ENCODE data around the gene PLPP3. TPM values are rescaled to one million over a fixed set of nuclear protein-coding genes. Genes with fewer than 3 reads are reported as not detected.

PLPP3 gene
- total RNA-seq, 2 donors from 2014 or later = not detected

GRCh38 chr1:56472860-56473259, 106.5 kb downstream of the PLPP3 start:
- Mint-ChIP-seq H3K27ac (no peak overlapping the region), H3K36me3 (peaks cover 0 to 7% of the 10 kb centered on the region in 2 donors), H3K9me3 (peaks cover 4 to 11% of the 10 kb centered on the region in 2 donors)
- DNase-seq (ENCODE audit: low spot score in 2 of 2) (no peak), ATAC-seq (no peak)

- H3K27ac Mint-ChIP-seq = no peak overlapping the region
- peaks cover 0 to 11% of the 10 kb centered on the region in 2 donors for H3K9me3 Mint-ChIP-seq
- ATAC-seq (no peak), DNase-seq (ENCODE audit: low spot score in 2 of 2) (no peak)
- no peaks in the 10 kb centered on the region for H3K36me3 Mint-ChIP-seq
These were observed 109.6 kb downstream of the PLPP3 start for GRCh38 chr1:56469640-56470371.

- no peaks in the 10 kb centered on the region for H3K36me3 Mint-ChIP-seq
- ATAC-seq (no peak), DNase-seq (ENCODE audit: low spot score in 2 of 2) (no peak)
- H3K9me3 Mint-ChIP-seq = peaks cover 0 to 15% of the 10 kb centered on the region in 2 donors
- no peak overlapping the region for H3K27ac Mint-ChIP-seq
These were observed 110.8 kb downstream of the PLPP3 start for GRCh38 chr1:56468518-56468917.

GRCh38 chr1:56466538-56466937, 112.8 kb downstream of the PLPP3 start:
- Mint-ChIP-seq H3K9me3 (peaks cover 0 to 15% of the 10 kb centered on the region in 2 donors), H3K36me3 (no peaks in the 10 kb centered on the region), H3K27ac (no peak overlapping the region)
- ATAC-seq = no peak
- no peak for DNase-seq (ENCODE audit: low spot score in 2 of 2)

- no peak for ATAC-seq
- DNase-seq (ENCODE audit: low spot score in 2 of 2) = no peak
- H3K9me3 Mint-ChIP-seq = peaks cover 0 to 15% of the 10 kb centered on the region in 2 donors
- no peaks in the 10 kb centered on the region for H3K36me3 Mint-ChIP-seq
- no peak overlapping the region for H3K27ac Mint-ChIP-seq
These were observed 115.1 kb downstream of the PLPP3 start for GRCh38 chr1:56464294-56464693.

DNA sequence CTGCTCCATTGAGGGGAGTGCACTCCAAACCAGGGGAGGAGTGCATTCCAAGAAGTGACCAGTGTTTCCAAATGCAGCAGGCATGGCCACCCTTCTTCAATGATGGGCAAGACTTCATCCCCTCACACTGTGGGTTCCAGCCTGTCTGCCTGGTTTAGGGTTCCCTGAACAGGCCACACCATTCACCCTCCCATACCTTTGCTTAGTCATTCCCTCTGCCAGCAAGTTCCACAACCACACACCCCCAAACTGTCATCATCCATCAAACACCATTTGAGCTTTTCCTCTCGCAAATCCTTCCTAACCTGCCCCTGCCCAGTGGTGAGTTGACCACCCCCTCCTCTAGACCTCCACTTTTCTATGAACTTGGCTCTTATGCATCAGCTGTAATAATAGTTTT, 116.0 kb downstream of the PLPP3 start:
- Mint-ChIP-seq H3K36me3 (no peaks in the 10 kb centered on the region), H3K27ac (no peak overlapping the region), H3K9me3 (peaks cover 0 to 10% of the 10 kb centered on the region in 2 donors)
- ATAC-seq (no peak), DNase-seq (ENCODE audit: low spot score in 2 of 2) (no peak)

- H3K27ac Mint-ChIP-seq = no peak overlapping the region
- H3K9me3 Mint-ChIP-seq = peaks cover 0 to 10% of the 10 kb centered on the region in 2 donors
- DNase-seq (ENCODE audit: low spot score in 2 of 2) (no peak), ATAC-seq (no peak)
- H3K36me3 Mint-ChIP-seq = no peaks in the 10 kb centered on the region
These were observed 117.2 kb downstream of the PLPP3 start for GRCh38 chr1:56462209-56462608.

DNA sequence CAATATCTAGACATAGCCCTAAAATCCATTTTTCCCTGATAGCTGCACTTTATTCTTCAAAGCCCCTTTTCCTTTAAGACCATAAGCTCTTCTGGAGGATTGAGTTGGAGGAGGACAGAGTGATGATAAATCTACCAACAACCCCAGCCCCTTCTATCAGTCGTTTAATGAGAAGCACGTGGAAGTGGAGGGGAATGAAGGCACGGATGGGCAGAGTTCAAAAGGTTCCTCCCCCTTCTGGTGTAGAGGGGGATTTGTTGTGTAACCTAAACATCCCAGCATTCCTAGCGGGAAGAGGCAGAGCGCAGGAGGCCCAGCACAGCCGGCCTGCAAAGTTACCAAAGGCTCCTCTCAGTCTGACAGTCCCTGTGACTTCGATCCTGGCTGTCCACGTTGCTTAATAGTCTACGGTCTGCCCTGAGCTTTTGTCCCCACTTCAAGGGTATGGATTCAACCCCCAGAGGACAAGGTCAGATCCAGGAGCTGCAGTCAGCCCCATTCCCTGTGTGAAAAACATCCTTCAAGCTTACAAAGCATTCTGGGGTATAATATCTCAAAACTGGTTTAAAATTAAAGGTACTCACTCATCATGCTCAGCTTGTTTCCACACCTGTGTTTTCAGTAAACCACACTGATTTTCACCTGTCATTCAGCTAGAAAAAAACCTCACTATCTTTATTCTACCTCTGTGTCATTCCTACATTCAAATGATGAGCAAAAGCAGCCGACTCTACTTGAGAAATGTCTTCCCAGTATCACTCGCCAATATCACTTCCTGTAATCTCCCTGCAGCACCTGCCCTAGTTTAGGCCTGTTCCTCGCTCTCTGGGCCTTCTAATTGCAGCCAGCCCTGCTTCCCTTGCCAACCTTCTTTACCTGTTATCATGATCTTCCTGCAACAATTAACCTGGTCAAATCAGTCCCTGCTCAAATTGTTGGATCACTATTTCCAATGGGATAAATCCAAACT, 117.9 kb downstream of the PLPP3 start:
- ATAC-seq = no peak
- no peaks in the 10 kb centered on the region for H3K36me3 Mint-ChIP-seq
- no peak for DNase-seq (ENCODE audit: low spot score in 2 of 2)
- H3K27ac Mint-ChIP-seq = no peak overlapping the region
- peaks cover 0 to 10% of the 10 kb centered on the region in 2 donors for H3K9me3 Mint-ChIP-seq

DNA sequence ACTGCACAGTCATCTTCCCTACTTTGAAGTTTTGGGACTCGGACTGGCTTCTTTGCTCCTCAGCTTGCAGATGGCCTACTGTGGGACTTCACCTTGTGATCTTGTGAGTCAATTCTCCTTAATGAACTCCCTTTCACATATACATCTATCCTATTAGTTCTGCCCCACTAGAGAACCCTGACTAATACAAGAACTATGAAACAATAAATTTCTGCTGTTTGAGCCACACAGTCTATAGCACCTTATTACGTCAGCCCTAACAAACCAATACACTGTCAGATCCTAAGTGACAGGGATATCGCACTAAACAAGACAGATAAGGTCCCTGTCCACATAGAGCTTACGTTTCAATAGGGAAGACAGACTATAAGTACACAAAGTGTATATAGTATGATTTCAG, 120.1 kb downstream of the PLPP3 start:
- no peak for ATAC-seq
- DNase-seq (ENCODE audit: low spot score in 2 of 2) = no peak
- no peaks in the 10 kb centered on the region for H3K9me3 Mint-ChIP-seq
- H3K36me3 Mint-ChIP-seq = no peaks in the 10 kb centered on the region
- no peak overlapping the region for H3K27ac Mint-ChIP-seq

DNA sequence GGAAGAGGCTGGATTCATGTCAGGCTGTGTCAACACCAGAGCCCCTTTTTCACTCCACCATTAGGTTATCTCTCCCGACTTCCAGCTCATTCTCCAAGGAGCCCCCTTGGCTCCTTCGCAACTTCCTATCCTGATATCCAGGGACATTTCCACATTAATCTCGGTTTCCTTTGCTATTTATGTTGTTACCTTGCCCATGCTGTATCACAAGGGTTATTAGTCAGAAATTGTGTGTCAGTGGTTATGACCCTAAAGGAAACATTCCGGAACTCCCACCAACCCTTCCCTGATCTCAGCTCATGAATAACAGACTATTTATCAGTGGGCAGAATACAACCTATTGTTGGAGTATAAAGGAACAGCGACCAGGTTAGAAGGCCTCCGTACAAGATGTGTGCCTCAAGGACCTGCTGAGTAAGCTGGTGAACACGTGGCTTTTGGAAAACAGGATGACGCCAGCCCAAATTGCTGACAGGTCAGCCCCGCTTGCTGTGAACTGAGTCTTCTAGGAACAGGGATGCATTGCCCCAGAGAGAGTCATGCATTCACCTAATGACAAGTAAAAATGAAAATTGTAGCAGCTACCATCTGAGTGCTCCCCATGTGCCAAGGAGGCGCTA, 121.5 kb downstream of the PLPP3 start:
- DNase-seq (ENCODE audit: low spot score in 2 of 2) = no peak
- no peak for ATAC-seq
- H3K27ac Mint-ChIP-seq = no peak overlapping the region
- peaks cover 0 to 2% of the 10 kb centered on the region in 2 donors for H3K9me3 Mint-ChIP-seq
- no peaks in the 10 kb centered on the region for H3K36me3 Mint-ChIP-seq

DNA sequence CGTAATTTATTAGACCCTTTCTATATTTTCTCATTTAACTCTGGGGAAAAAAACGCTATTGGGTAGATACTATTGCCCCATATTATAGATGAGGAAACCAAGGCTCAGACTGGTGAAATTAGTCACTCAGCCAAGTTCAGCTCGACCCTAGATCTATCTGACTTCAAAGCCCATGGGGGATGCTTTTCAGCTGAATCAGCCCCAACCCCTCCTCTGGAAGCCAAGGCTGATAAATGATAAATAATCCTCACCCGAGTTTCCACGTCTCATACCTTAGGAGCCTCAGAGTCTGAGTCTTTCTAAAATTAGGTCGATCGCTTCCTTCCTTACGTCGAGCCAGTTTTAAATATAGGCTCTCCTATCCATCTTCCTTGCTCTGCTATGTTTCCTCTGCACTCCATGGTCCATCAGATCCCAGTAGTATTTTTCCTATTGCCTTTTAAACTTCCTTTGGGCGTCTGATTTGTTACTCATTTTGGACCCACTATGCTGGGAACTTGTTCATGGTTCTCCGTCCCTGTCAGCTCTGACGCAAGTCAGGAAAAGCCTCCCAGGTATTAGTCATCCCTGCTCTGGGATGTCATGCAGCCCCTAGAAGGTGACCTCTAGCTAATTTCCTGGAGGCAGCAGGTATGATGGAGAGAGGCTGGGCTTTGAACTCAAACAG, 122.8 kb downstream of the PLPP3 start:
- H3K9me3 Mint-ChIP-seq = peaks cover under 1 to 2% of the 10 kb centered on the region in 2 donors
- ATAC-seq (no peak), DNase-seq (ENCODE audit: low spot score in 2 of 2) (no peak)
- no peak overlapping the region for H3K27ac Mint-ChIP-seq
- no peaks in the 10 kb centered on the region for H3K36me3 Mint-ChIP-seq

DNA sequence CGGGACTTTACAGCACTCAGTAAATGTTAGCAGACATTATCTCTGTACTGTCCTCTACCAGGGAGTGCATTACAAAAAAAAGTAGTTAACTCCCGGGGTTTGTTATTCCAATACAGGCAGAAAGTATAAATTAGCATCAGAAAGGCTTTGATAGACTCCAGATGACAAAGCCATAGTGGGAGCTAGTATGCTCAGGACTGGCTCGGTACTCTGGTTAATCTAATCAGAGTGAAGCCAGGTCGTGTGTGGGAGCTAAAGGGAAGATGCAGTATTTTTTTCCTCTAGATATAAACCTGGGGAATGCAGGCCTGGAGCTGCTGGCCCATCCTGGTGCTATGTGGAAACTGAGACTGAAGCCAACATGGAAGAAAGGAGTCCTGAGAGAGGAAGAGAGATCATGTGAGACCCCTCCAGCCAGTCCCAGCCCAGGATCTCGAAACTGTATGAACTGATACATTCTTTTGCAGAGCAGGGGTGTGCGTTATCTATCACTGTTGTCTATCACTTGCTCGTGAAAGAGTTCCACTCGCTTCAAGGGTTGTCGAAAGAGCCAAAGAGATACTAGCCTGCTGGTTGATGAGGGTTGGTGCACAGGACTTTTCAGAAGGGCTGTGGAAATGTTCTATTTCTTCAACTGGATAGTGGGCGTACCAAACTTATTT, 125.8 kb downstream of the PLPP3 start:
- ATAC-seq = no peak
- peaks cover 2 to 5% of the 10 kb centered on the region in 2 donors for H3K9me3 Mint-ChIP-seq
- no peak overlapping the region for H3K27ac Mint-ChIP-seq
- DNase-seq (ENCODE audit: low spot score in 2 of 2) = no peak
- H3K36me3 Mint-ChIP-seq = no peaks in the 10 kb centered on the region

GRCh38 chr1:56453016-56453415, 126.3 kb downstream of the PLPP3 start:
- Mint-ChIP-seq H3K27ac (no peak overlapping the region), H3K36me3 (no peaks in the 10 kb centered on the region), H3K9me3 (peaks cover 2 to 5% of the 10 kb centered on the region in 2 donors)
- ATAC-seq (no peak), DNase-seq (ENCODE audit: low spot score in 2 of 2) (no peak)

DNA sequence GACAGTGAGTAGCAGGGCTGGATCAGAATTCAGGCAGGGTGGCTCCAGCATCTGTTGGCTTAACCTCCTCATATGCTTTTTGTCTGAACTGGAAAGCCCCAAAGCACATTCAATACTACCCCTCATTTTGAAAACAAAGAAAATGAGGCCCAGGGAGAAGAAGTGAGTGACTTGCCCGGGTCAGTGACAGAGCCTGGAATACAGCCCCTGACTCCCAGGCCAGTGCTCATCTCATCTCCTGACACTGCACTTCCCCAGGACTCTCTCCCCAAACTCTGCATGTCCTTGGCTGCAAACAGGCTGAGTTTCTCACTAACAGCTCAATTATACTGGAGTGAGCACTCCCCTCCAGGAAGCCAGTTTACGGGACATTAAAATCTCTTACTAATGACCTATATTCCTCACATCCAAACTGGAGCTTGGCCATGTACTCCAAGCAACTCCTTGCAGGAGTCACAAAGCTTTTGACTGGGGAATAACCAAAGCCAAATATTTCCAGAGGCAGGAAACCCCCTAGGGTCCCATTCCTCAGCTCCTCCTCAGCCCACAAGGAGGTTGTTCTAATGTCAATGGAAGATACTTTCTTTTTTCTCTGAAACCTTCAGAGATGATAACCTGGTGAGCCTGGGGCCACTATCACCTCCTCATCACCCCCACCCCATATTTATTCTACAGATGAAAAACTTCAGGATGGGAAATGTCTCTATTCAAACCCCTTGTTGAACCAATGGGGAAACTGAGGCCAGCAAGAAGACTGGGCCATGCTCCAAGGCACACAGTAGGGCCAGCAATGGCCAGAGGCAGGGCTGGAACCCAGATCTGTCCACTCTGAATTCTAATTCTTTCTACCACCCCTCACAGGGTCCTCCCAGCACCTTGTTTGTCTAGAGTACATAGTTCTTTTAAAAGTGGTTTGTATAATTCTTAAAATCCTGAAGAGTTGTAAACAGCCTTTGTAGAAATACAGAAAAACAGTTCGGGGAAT, 127.0 kb downstream of the PLPP3 start:
- ATAC-seq (no peak), DNase-seq (ENCODE audit: low spot score in 2 of 2) (no peak)
- H3K27ac Mint-ChIP-seq = no peak overlapping the region
- peaks cover 2 to 5% of the 10 kb centered on the region in 2 donors for H3K9me3 Mint-ChIP-seq
- H3K36me3 Mint-ChIP-seq = no peaks in the 10 kb centered on the region

GRCh38 chr1:56451491-56451890, 127.9 kb downstream of the PLPP3 start:
- Mint-ChIP-seq H3K27ac (no peak overlapping the region), H3K36me3 (no peaks in the 10 kb centered on the region), H3K9me3 (peaks cover 2 to 5% of the 10 kb centered on the region in 2 donors)
- no peak for DNase-seq (ENCODE audit: low spot score in 2 of 2)
- no peak for ATAC-seq
